Mesothelial cell of epicardium (in vitro differentiated cells): ENCODE results near the gene CRYGN. TPM values are rescaled to one million over a fixed set of nuclear protein-coding genes. Genes with fewer than 3 reads are reported as not detected.

Experiments used
- DNase-seq, 2 experiments: peaks; one replicate each; pipeline ENCODE4 v3.0.0; 2021; ENCODE audit warnings: low spot score in 2 of 2; ENCODE audit not compliant: unreplicated experiment in 2 of 2
- H3K27ac Mint-ChIP-seq: 2 replicates; pipeline ENCODE4 v1.8.0; 2021; ENCODE audit warnings: mixed read lengths
- H3K27me3 Mint-ChIP-seq: 2 replicates; pipeline ENCODE4 v1.8.0; 2021; ENCODE audit warnings: low read depth, mixed read lengths
- H3K36me3 Mint-ChIP-seq: 2 replicates; pipeline ENCODE4 v1.8.0; 2021; ENCODE audit warnings: mixed read lengths
- H3K4me1 Mint-ChIP-seq: 2 replicates; pipeline ENCODE4 v1.8.0; 2021; ENCODE audit warnings: mixed read lengths
- H3K4me3 Mint-ChIP-seq: 2 replicates; pipeline ENCODE4 v1.8.0; 2021; ENCODE audit warnings: mild to moderate bottlenecking, moderate library complexity, mixed read lengths
- H3K9me3 Mint-ChIP-seq: 2 replicates; pipeline ENCODE4 v1.8.0; 2021; ENCODE audit warnings: mixed read lengths
- total RNA-seq: library from RNA; stranded (reverse); gene quantifications from 3 replicates; pipeline ENCODE4 v1.2.1, GENCODE V29; 2021
- TF ChIP-seq, protein P1 (sequence below): fragments of 200-600 bp; sonication (generic); IDR thresholded peaks from one replicate; pipeline ENCODE4 v1.5.0; 2021; ENCODE audit warnings: antibody characterized with exemption; ENCODE audit not compliant: unreplicated experiment

The CRYGN gene
- total RNA-seq, 1 donor from 2014 or later, result 9.4 TPM

DNA sequence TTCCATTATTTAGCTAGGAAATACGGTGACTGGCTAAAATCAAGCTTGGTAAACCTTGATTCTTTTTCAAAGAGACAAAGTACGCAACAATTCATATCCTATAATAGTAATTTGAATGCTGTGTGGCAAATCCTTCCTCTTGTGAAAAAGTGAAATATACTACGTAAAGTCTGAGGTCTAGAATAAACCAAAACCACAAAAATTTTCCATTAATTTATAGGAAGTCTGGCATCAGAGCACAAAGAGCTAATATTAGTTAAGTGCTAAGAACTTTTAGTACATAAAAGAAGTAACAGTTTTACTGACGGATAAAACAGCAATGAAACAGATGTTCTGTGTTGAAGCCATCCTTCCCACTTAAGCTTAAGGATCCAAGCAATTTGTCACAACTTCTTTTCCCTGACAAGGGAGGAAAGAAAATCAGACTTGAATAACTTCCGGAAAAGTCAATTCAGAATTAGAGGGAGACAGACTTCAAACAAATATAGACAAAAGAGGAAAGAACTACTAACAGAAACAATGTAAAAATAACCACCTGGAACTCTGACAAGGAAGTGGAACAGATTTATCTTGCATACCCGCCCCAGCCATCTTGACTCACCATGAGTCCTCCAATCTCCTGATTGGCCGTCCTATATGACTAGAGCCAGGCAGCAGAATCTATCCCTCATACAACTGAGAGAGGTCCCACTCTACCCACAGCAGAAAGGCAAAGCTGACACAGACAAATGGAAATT, 45.2 kb upstream of the CRYGN start:
- peak overlapping the region; percentile 35 for H3K27ac Mint-ChIP-seq
- H3K4me3 Mint-ChIP-seq, result no peak overlapping the region
- TF ChIP-seq, protein P1, sequence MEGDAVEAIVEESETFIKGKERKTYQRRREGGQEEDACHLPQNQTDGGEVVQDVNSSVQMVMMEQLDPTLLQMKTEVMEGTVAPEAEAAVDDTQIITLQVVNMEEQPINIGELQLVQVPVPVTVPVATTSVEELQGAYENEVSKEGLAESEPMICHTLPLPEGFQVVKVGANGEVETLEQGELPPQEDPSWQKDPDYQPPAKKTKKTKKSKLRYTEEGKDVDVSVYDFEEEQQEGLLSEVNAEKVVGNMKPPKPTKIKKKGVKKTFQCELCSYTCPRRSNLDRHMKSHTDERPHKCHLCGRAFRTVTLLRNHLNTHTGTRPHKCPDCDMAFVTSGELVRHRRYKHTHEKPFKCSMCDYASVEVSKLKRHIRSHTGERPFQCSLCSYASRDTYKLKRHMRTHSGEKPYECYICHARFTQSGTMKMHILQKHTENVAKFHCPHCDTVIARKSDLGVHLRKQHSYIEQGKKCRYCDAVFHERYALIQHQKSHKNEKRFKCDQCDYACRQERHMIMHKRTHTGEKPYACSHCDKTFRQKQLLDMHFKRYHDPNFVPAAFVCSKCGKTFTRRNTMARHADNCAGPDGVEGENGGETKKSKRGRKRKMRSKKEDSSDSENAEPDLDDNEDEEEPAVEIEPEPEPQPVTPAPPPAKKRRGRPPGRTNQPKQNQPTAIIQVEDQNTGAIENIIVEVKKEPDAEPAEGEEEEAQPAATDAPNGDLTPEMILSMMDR, result no peak
- H3K36me3 Mint-ChIP-seq, result peaks cover 29% of the 10 kb centered on the region
- H3K9me3 Mint-ChIP-seq, result no peaks in the 10 kb centered on the region
- DNase-seq, result no peak
- peaks cover 12% of the 10 kb centered on the region for H3K4me1 Mint-ChIP-seq
- H3K27me3 Mint-ChIP-seq, result no peaks in the 10 kb centered on the region

DNA sequence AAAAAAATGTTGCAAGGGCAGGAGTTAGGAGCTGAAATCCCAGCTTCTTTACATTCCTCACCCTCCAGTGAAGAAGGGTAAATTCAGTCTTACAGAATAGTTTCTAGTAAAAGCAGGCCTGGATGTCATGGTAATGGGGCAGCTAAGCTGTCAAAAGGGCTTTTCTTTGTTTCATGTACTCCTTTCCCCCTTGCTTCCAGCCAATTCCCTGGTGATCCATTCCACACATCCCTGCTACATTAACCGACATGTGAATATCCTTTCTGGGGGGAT, 43.7 kb upstream of the CRYGN start:
- Mint-ChIP-seq H3K27ac (peak overlapping the region; percentile 68), H3K4me1 (peaks cover 12% of the 10 kb centered on the region), H3K36me3 (peaks cover 28% of the 10 kb centered on the region), H3K4me3 (no peak overlapping the region), H3K27me3 (no peaks in the 10 kb centered on the region), H3K9me3 (no peaks in the 10 kb centered on the region)
- no peak for DNase-seq
- TF ChIP-seq, protein P1, result no peak

DNA sequence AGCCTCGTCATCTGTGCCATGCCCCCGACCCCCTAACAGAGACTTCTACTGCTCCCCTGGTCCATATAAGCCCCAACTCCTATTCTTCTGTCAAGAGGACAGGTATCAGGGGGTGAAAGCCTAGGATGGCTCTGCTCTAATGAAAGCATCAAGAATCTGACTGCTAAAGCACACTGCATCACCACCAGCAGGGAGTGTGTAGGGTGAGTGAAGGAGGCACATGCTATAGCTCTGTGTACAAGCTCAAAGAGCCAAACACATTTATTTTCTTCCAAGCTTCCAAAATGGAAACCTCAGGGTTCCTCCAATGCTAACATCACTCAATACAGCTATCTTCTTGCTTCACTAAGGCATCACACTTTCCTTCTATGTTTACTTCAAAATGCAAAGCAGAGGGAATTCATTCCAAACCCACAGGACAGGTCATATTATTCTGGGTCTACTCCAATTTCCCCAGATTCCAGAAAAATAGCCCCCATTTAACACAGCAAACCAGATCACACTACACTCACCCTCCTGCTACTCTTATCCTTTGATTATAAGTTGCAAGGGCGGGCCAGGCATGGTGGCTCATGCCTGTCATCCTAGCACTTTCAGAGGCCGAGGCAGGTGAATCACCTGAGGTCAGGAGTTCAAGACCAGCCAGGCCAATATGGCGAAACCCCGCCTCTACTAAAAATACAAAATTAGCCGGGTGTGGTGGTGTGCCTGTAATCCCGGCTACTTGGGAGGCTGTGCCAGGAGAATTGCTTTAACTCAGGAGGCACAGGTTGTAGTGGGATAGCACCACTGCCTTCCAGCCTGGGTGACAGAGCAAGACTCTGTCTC, 43.2 kb upstream of the CRYGN start:
- no peak for DNase-seq
- Mint-ChIP-seq H3K9me3 (no peaks in the 10 kb centered on the region), H3K4me1 (peaks cover 11% of the 10 kb centered on the region), H3K27ac (peak overlapping the region; percentile 5), H3K27me3 (no peaks in the 10 kb centered on the region), H3K36me3 (peaks cover 28% of the 10 kb centered on the region), H3K4me3 (no peak overlapping the region)
- TF ChIP-seq, protein P1, result no peak

DNA sequence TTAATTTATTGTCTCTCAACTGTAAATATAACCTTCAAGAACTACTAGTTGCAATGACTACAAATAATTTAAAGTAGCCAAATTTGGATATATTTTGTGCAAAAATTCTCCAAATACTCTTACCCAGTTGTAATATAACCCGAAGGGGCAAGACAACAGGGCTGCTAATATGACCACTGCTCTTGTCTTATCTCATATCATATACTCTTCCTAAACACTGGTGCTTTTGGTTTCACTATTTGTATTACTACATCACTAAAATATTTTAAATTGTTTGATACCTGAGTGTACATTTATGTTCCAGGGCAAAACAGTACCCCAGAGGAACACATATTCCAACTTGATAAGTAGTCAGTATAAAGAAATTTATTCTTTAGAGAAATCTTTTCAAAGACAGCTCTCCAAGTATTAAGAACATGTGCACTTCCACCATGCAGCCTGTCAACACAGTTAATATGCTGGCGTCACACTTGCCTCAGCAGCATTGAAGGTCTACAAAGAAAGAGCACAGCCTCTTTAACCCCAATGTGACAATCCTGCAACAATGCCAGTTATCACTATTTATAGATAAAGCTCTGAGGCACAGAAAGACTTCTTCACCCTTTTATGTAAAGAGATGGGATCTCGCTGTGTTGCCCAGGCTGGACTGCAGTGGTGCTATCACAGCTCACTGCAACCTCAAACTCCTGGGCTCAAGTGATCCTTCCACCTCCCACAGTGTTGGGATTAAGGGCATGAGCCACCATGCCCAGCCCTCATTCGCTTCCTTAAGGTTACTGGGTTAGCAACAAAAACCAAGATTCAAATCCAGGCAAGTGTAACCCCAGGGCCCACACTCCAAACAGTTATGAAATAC, 41.9 kb upstream of the CRYGN start:
- TF ChIP-seq, protein P1, result no peak
- Mint-ChIP-seq H3K27me3 (no peaks in the 10 kb centered on the region), H3K9me3 (no peaks in the 10 kb centered on the region), H3K27ac (peak overlapping the region; percentile 61), H3K4me3 (no peak overlapping the region), H3K36me3 (peaks cover 23% of the 10 kb centered on the region), H3K4me1 (peaks cover 11% of the 10 kb centered on the region)
- no peak for DNase-seq

DNA sequence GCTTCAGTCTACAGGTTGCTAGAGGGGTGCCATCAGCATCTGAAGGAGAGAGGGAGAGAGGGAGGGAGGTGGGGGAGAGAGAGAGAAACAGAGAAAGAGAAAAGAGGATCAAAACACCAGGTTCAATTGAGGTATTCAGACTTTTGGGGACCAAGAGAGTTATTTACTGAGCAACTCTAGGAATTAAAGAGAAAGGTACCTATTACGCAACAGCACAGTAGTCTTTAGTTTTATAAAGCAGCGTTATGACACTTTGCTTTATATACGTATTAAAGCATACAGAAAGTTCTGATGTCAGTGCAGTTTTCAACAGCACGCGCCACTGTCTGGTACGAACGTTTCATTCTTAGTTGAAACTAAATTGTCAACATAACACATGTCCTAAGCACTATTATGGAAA, 37.9 kb upstream of the CRYGN start:
- no peak for DNase-seq
- H3K27ac Mint-ChIP-seq, result no peak overlapping the region

More for the DNA sequence above, 37.9 kb upstream of the CRYGN start:
- Mint-ChIP-seq H3K27me3 (no peaks in the 10 kb centered on the region), H3K4me1 (no peaks in the 10 kb centered on the region), H3K9me3 (no peaks in the 10 kb centered on the region), H3K4me3 (no peak overlapping the region), H3K36me3 (peaks cover 22% of the 10 kb centered on the region)
- TF ChIP-seq, protein P1, result no peak
